ENCODE results near the gene POU6F2.

DNA sequence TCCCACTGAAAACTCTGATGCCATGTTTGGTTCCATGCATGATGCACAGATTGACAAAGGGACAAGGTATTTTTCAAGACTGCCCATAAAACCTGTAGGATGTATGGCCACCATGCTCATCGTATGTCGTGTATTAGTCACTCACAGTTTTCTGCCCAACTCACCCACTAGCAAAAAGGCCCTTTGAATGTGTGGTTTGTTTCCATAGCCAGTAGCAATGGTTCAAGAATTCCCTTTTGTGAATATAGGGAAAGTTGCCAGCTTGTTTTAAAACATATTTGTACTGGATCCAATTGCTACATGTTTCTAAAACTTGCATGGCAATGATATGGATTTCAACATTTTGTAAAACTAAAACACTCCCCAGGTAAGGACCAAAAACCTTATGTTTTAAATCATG lies 307.5 kb downstream of the POU6F2 start:
- TF ChIP-seq, protein P1, sequence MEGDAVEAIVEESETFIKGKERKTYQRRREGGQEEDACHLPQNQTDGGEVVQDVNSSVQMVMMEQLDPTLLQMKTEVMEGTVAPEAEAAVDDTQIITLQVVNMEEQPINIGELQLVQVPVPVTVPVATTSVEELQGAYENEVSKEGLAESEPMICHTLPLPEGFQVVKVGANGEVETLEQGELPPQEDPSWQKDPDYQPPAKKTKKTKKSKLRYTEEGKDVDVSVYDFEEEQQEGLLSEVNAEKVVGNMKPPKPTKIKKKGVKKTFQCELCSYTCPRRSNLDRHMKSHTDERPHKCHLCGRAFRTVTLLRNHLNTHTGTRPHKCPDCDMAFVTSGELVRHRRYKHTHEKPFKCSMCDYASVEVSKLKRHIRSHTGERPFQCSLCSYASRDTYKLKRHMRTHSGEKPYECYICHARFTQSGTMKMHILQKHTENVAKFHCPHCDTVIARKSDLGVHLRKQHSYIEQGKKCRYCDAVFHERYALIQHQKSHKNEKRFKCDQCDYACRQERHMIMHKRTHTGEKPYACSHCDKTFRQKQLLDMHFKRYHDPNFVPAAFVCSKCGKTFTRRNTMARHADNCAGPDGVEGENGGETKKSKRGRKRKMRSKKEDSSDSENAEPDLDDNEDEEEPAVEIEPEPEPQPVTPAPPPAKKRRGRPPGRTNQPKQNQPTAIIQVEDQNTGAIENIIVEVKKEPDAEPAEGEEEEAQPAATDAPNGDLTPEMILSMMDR (conservative IDR thresholded peaks at IDR 0.05; ENCODE audit: low read depth, low read length): no peak
- TF ChIP-seq EZH2phosphoT487 (IDR thresholded peaks at IDR 0.05; ENCODE audit: borderline replicate concordance, low read length) (no peak), EZH2 (IDR thresholded peaks at IDR 0.05; ENCODE audit: low read length, unreplicated experiment) (no peak)

Data from PC-3 (cell line).